Measurements from ENCODE around the gene CFAP251. TPM values are rescaled to one million over a fixed set of nuclear protein-coding genes. Genes with fewer than 3 reads are reported as not detected.
A peak's percentile ranks its signal among the peaks of the same experiment; 100 is the strongest.

CFAP251 gene
- total RNA-seq, 1 donor from 2014 or later: 2.0 TPM

GRCh38 chr12:122021193-122021821 lies 102.9 kb downstream of the CFAP251 start:
- Mint-ChIP-seq H3K4me3 (peak overlapping the region; percentile 97), H3K36me3 (ENCODE audit: low read depth) (peaks cover 12% of the 10 kb centered on the region), H3K27ac (ENCODE audit: unreplicated experiment) (peak overlapping the region; percentile 89), H3K9me3 (no peaks in the 10 kb centered on the region), H3K27me3 (ENCODE audit: low read depth) (peaks cover 13% of the 10 kb centered on the region), H3K4me1 (peaks cover 13% of the 10 kb centered on the region)
- TF ChIP-seq CTCF (conservative IDR thresholded peaks at IDR 0.05): no peak
- DNase-seq (ENCODE audit: low read depth, low spot score): peak; percentile 34

DNA sequence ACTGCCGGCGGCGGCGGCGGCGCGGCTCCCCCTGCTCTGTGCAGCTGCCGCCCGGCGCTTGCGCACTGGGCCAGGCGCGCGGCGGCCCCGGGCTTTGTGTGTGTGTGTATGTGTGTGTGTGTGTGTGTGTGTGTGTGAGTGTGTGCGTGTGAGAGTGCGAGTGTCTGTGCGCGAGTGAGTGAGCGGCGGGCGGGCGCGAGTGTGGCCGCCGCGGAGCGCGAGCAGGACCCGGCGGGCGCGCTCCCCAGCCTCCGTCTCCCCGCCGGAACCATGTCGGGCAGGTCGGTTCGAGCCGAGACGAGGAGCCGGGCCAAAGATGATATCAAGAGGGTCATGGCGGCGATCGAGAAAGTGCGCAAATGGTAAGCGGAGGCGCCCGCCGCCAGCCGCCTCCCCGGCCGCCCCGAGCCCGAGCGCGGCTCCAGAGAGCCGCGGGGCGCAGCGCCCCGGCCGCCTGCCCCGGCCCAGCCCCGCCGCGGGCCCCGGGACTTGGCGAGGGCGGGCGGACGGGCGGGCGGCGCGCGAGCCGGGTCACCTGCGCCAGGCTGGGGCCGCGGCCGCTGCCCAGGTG lies 103.5 kb downstream of the CFAP251 start, which contains the start of gene BCL7A:
Gene BCL7A (plus strand): TSS at position 63 of the 571 bp plus-strand sequence. CDS start 208 bp downstream, at position 271.
- DNase-seq (ENCODE audit: low read depth, low spot score): peak; percentile 63
- Mint-ChIP-seq H3K27me3 (ENCODE audit: low read depth) (peaks cover 13% of the 10 kb centered on the region), H3K9me3 (no peaks in the 10 kb centered on the region), H3K4me3 (peak within 1 kb of the TSS; percentile 98), H3K4me1 (peaks cover 19% of the 10 kb centered on the region), H3K36me3 (ENCODE audit: low read depth) (peaks cover 12% of the 10 kb centered on the region), H3K27ac (ENCODE audit: unreplicated experiment) (peak within 1 kb of the TSS; percentile 94)
- no peak for TF ChIP-seq CTCF (conservative IDR thresholded peaks at IDR 0.05)

- no peak for TF ChIP-seq CTCF (conservative IDR thresholded peaks at IDR 0.05)
- H3K4me3 Mint-ChIP-seq: peak overlapping the region; percentile 98
- H3K36me3 Mint-ChIP-seq (ENCODE audit: low read depth): peaks cover 12% of the 10 kb centered on the region
- DNase-seq (ENCODE audit: low read depth, low spot score): peak; percentile 29
- peaks cover 13% of the 10 kb centered on the region for H3K27me3 Mint-ChIP-seq (ENCODE audit: low read depth)
- peaks cover 24% of the 10 kb centered on the region for H3K4me1 Mint-ChIP-seq
- peak overlapping the region; percentile 97 for H3K27ac Mint-ChIP-seq (ENCODE audit: unreplicated experiment)
- H3K9me3 Mint-ChIP-seq: no peaks in the 10 kb centered on the region
Measured at GRCh38 chr12:122022393-122023338, 104.3 kb downstream of the CFAP251 start.

GRCh38 chr12:122023339-122024131 lies 105.1 kb downstream of the CFAP251 start:
- peak; percentile 35 for DNase-seq (ENCODE audit: low read depth, low spot score)
- peaks cover 10% of the 10 kb centered on the region for H3K36me3 Mint-ChIP-seq (ENCODE audit: low read depth)
- H3K9me3 Mint-ChIP-seq: no peaks in the 10 kb centered on the region
- TF ChIP-seq CTCF (conservative IDR thresholded peaks at IDR 0.05): no peak
- peak overlapping the region; percentile 98 for H3K4me3 Mint-ChIP-seq
- peak overlapping the region; percentile 97 for H3K27ac Mint-ChIP-seq (ENCODE audit: unreplicated experiment)
- H3K4me1 Mint-ChIP-seq: peaks cover 32% of the 10 kb centered on the region
- H3K27me3 Mint-ChIP-seq (ENCODE audit: low read depth): peaks cover 13% of the 10 kb centered on the region

All from neural crest cell (in vitro differentiated cells).